ENCODE data around the gene C10orf71.

GRCh38 chr10:49332333-49332732 lies 33.4 kb downstream of the C10orf71 start:
- TF ChIP-seq CTCF (IDR thresholded peaks at IDR 0.05; ENCODE audit: low read length) (no peak), EZH2 (IDR thresholded peaks at IDR 0.05; ENCODE audit: borderline replicate concordance, low read length) (no peak)

All from OCI-LY1 (cell line).